Tibial nerve (tissue), 4 donors: ENCODE measurements around the gene MAN2A2. TPM values are rescaled to one million over a fixed set of nuclear protein-coding genes. Genes with fewer than 3 reads are reported as not detected.
A peak's percentile ranks its signal among the peaks of the same experiment; 100 is the strongest.

Experiments used
- DNase-seq, 2 donors: peaks; one replicate each; pipeline ENCODE4 v3.0.0-alpha.2; 2019; ENCODE audit warnings: low spot score in 2 of 2
- H3K27ac ChIP-seq, 4 donors: fragments of 200-600 bp; sonication (generic) in 3 of 4; one replicate each; pipeline ENCODE4 v1.5.1; 2017 to 2019; ENCODE audit warnings: mild to moderate bottlenecking in 1 of 4
- H3K27me3 ChIP-seq, 2 donors: fragments of 200-600 bp; sonication (generic) in 1 of 2; one replicate each; pipeline versions ENCODE4 v1.5.1 to v1.6.0; 2017 to 2019
- H3K36me3 ChIP-seq, 3 donors: fragments of 200-600 bp; sonication (generic); one replicate each; pipeline ENCODE4 v1.5.1; 2018 to 2019
- H3K4me1 ChIP-seq, 4 donors: fragments of 200-600 bp; sonication (generic) in 3 of 4; one replicate each; pipeline ENCODE4 v1.5.1; 2017 to 2019
- H3K4me3 ChIP-seq, 4 donors: fragments of 200-600 bp; sonication (generic) in 3 of 4; one replicate each; pipeline ENCODE4 v1.5.1; 2017 to 2019; ENCODE audit warnings: mild to moderate bottlenecking in 1 of 4, moderate library complexity in 1 of 4
- H3K9me3 ChIP-seq, 4 donors: fragments of 200-600 bp; sonication (generic) in 3 of 4; one replicate each; pipeline ENCODE4 v1.5.1; 2017 to 2019
- EP300 ChIP-seq, 2 donors: sonication (generic); formaldehyde crosslinking; IDR thresholded peaks; one replicate each; pipeline ENCODE4 v1.6.1; 2017; ENCODE audit warnings: antibody characterized with exemption in 2 of 2, mild to moderate bottlenecking in 1 of 2
- POLR2A ChIP-seq, 2 donors: fragments of 450-650 bp; IDR thresholded peaks; one replicate each; pipeline ENCODE4 v1.6.1; 2017; ENCODE audit warnings: antibody characterized with exemption in 2 of 2, mild to moderate bottlenecking in 2 of 2, moderate library complexity in 2 of 2
- WGBS, 2 donors: methylation state at CpG; one replicate each; pipeline ENCODE4 v1.1.5; 2018; 5-methylcytosine and 5-hydroxymethylcytosine counted together
- total RNA-seq, 4 donors: library from RNA; depleted of rRNA; stranded (reverse); fragments of >200 nt; gene quantifications; one replicate each; pipeline ENCODE4 v1.1.0, GENCODE V29; 2016
- TF ChIP-seq, protein P1 (sequence below), 5 experiments: fragments of 200-600 bp in 3 of 5; fragments of 450-650 bp in 2 of 5; sonication (generic) in 3 of 5; IDR thresholded peaks; one replicate each; pipeline ENCODE4 v1.5.1; 2016 to 2019; ENCODE audit warnings: antibody characterized with exemption in 5 of 5, mild to moderate bottlenecking in 3 of 5, moderate library complexity in 2 of 5

MAN2A2 gene
- total RNA-seq, 4 donors from 2014 or later, result 83.5 to 178 (median 128) TPM

DNA sequence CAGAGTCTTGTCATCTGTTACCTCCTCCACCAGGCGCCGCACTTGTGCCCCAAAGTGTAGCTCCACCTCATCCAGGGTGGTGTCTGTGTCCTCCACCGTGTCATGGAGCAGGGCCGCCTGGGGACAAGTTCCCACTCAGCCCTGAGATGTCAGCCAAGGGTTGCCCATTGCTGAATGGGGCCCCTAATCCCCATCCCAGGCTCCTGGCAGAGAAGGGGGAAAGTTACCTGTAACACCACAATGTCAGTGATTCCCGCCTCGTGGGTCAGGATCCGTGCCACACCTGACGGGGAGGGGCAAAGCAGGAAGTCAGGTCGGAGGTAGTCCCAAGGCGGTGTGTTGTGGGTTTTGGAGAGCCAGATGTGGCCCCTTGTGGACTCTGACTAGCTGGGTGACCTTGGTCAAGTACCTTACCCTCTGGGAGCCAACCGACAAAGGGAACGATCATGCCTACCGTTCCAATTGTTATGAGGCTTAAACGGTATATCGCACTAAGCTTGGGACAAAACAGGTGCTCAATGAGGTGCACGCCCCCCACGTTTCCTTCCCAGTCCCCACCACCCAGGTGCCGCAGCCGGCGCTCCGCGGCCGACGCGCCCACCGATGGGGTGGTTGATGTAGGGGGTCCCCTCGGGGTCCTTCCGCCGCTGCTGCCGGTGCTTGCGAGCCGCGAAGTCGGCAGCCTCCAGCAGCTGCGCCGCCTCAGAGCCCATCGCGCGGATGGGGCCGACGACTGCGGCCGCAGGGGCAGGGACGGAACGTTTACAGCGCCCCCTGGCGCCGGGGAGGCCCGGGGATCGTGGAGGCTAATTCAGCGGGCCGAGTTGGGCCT is 28.9 kb downstream of the MAN2A2 start, which contains the start of gene HDDC3:
TSS of gene HDDC3 (minus strand) at position 722 of the 832 bp plus-strand sequence. CDS start at position 713, 9 bp downstream.
- 1 to 4% methylated on average over 18 to 26 of the region's 52 CpGs for WGBS, 2 donors
- H3K36me3 ChIP-seq, result no peaks in the 10 kb centered on the region
- no peaks in the 10 kb centered on the region for H3K27me3 ChIP-seq
- H3K27ac ChIP-seq, result peak within 1 kb of the TSS; percentile 63 to 95 (median 93)
- H3K4me3 ChIP-seq, result peak within 1 kb of the TSS; percentile 63 to 89 (median 71)
- TF ChIP-seq, protein P1, sequence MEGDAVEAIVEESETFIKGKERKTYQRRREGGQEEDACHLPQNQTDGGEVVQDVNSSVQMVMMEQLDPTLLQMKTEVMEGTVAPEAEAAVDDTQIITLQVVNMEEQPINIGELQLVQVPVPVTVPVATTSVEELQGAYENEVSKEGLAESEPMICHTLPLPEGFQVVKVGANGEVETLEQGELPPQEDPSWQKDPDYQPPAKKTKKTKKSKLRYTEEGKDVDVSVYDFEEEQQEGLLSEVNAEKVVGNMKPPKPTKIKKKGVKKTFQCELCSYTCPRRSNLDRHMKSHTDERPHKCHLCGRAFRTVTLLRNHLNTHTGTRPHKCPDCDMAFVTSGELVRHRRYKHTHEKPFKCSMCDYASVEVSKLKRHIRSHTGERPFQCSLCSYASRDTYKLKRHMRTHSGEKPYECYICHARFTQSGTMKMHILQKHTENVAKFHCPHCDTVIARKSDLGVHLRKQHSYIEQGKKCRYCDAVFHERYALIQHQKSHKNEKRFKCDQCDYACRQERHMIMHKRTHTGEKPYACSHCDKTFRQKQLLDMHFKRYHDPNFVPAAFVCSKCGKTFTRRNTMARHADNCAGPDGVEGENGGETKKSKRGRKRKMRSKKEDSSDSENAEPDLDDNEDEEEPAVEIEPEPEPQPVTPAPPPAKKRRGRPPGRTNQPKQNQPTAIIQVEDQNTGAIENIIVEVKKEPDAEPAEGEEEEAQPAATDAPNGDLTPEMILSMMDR (IDR thresholded peaks at IDR 0.05), result peak; percentile 91 to 97 (median 96)
- TF ChIP-seq POLR2A (IDR thresholded peaks at IDR 0.05), result peak in 1 of 2 donors; percentile 43
- TF ChIP-seq EP300 (IDR thresholded peaks at IDR 0.05), result peak in 1 of 2 donors; percentile 77
- peaks cover 0 to 66% (median 38%) of the 10 kb centered on the region in 4 donors for H3K4me1 ChIP-seq
- DNase-seq, result peak; percentile 77 to 85
- H3K9me3 ChIP-seq, result no peaks in the 10 kb centered on the region

DNA sequence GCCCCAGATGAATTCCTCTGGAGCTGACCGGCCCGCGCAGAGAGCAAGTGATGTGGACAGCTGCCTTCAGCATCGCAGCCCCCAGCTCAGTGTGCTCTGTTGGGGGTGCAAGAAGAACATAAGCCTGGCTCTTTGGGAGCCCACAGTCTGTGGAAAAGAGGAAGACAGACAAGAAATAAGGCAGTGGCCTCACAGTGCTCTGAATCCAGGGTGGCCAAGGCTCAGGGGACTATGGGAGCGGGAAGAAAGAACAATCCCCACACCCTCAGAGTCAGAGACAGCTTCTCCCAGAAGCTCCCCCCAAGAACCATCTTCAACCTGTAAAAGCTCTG is 29.5 kb downstream of the MAN2A2 start:
- no peak for DNase-seq
- peaks cover 0 to 68% (median 38%) of the 10 kb centered on the region in 4 donors for H3K4me1 ChIP-seq
- WGBS, 2 donors, result 20 to 21% methylated on average over 4 to 5 of the region's 5 CpGs

DNA sequence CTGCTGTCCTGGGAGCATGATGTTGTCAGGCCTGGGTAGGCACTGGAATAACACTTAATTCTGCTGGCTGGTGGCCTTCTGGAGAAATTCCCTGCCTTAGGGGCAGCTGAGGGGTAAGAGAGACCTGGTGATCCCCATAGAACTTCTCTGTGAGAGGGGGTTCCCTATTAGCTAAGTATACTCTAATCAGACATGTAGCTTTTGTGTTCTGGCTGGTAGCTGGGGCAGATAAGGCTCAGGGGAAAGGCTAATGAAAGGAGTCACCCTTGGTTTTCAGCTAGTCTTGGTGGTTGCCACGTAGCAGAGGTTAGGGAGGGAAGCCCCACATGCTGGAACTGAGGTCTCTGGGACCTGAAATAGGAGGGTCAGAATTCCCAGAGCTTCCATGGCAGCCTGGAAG is 30.2 kb downstream of the MAN2A2 start:
- Histone ChIP-seq H3K4me3 (no peak overlapping the region), H3K27ac (peak overlapping the region in 2 of 4 donors; percentile 94 to 95), H3K9me3 (no peaks in the 10 kb centered on the region), H3K4me1 (peaks cover 0 to 68% (median 38%) of the 10 kb centered on the region in 4 donors), H3K36me3 (peaks cover 0 to 5% (median 0%) of the 10 kb centered on the region in 3 donors), H3K27me3 (no peaks in the 10 kb centered on the region)
- no peak for DNase-seq
- TF ChIP-seq EP300 (IDR thresholded peaks at IDR 0.05) (no peak), POLR2A (IDR thresholded peaks at IDR 0.05) (no peak)
- TF ChIP-seq, protein P1 (IDR thresholded peaks at IDR 0.05), result no peak
- WGBS, 2 donors, result 72 to 85% methylated on average over 1 of the region's 1 CpG

More for the DNA sequence above, 29.5 kb downstream of the MAN2A2 start:
- Histone ChIP-seq H3K9me3 (no peaks in the 10 kb centered on the region), H3K4me3 (peak overlapping the region in 3 of 4 donors; percentile 63 to 73 (median 69)), H3K27me3 (no peaks in the 10 kb centered on the region), H3K36me3 (no peaks in the 10 kb centered on the region), H3K27ac (peak overlapping the region; percentile 63 to 95 (median 93))
- TF ChIP-seq EP300 (IDR thresholded peaks at IDR 0.05) (no peak), POLR2A (IDR thresholded peaks at IDR 0.05) (no peak)
- TF ChIP-seq, protein P1 (IDR thresholded peaks at IDR 0.05), result no peak

DNA sequence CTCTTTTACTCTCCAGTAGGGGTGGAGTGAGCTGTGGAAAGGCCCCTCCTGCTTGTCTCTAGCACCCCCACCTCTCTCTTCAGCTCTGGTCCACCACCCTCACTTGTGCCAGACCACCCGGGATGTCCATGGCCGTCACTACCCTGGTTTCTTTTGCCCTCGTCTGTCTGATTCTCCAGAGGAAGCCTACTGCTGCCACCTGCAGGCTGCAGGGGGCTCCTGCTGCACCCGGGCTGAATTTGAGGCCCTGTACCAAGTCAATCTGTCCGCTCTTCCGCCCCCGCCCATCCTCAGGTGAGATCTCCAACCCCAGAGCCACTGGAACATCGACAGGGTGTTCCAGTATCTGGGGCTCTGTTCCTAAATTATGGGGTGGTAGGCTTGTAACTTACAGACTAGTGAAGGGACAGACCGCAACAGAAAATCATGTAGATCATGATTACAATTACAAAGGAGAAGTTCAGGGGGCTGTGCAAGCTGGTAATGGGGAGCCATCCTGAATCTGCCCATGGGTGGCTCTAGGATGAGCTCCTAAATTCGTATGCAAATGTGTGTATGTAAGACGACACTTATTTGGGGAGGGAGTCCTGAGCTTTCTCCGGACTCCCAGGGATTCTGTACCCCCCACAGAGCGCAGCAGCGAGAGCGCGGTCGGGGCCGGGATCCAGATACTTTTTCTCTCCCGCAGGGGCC is 31.3 kb downstream of the MAN2A2 start:
- Histone ChIP-seq H3K9me3 (no peaks in the 10 kb centered on the region), H3K4me3 (peak overlapping the region; percentile 59 to 81 (median 80)), H3K27me3 (no peaks in the 10 kb centered on the region), H3K4me1 (peaks cover 0 to 64% (median 35%) of the 10 kb centered on the region in 4 donors), H3K27ac (peak overlapping the region; percentile 83 to 95 (median 90)), H3K36me3 (peaks cover 0 to 16% (median 0%) of the 10 kb centered on the region in 3 donors)
- 1 to 2% methylated on average over 13 to 19 of the region's 19 CpGs for WGBS, 2 donors
- DNase-seq, result peak; percentile 72 to 80
- TF ChIP-seq POLR2A (IDR thresholded peaks at IDR 0.05) (no peak), EP300 (IDR thresholded peaks at IDR 0.05) (peak in 1 of 2 donors; percentile 4)
- TF ChIP-seq, protein P1 (IDR thresholded peaks at IDR 0.05), result peak; percentile 82 to 96 (median 87)
